ENCODE results near the gene ADAMTSL2.

The ADAMTSL2 gene

DNA sequence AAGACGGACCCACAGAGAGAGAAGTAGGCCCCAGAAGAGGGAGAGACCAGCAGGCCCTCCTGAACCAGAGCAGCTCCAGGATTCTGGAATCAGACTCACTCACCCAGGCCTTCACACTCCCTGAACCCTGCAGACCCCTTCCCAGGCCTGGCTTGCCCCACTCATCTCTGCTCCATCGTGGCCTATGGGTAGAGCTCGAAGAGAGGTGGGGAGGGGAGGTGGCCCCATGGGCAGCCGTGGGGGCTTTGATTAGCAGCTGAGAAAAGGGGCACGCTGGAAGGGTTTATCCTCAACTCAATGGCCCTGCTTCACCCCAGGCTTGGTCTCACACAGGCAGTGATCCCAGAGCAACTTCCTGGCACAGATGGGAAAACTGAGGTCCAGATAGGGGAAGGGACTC, 10.4 kb upstream of the ADAMTSL2 start:
- H3K79me2 ChIP-seq (ENCODE audit: low read length) = no peaks in the 10 kb centered on the region
- H4K20me1 ChIP-seq (ENCODE audit: insufficient read depth, low read length) = no peaks in the 10 kb centered on the region
- no peaks in the 10 kb centered on the region for H3K4me1 ChIP-seq (ENCODE audit: low read length)
- H3K27ac ChIP-seq (ENCODE audit: low read length) = no peak overlapping the region
- H3K9ac ChIP-seq (ENCODE audit: low read length) = no peak overlapping the region
- no peak overlapping the region for H2AFZ ChIP-seq (ENCODE audit: low read depth, low read length)
- TF ChIP-seq, protein P1, sequence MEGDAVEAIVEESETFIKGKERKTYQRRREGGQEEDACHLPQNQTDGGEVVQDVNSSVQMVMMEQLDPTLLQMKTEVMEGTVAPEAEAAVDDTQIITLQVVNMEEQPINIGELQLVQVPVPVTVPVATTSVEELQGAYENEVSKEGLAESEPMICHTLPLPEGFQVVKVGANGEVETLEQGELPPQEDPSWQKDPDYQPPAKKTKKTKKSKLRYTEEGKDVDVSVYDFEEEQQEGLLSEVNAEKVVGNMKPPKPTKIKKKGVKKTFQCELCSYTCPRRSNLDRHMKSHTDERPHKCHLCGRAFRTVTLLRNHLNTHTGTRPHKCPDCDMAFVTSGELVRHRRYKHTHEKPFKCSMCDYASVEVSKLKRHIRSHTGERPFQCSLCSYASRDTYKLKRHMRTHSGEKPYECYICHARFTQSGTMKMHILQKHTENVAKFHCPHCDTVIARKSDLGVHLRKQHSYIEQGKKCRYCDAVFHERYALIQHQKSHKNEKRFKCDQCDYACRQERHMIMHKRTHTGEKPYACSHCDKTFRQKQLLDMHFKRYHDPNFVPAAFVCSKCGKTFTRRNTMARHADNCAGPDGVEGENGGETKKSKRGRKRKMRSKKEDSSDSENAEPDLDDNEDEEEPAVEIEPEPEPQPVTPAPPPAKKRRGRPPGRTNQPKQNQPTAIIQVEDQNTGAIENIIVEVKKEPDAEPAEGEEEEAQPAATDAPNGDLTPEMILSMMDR (IDR thresholded peaks at IDR 0.05; ENCODE audit: low read depth, low read length) = no peak
- TF ChIP-seq EZH2phosphoT487 (IDR thresholded peaks at IDR 0.05; ENCODE audit: low read depth) = no peak
- H3K4me3 ChIP-seq (ENCODE audit: low read length) = no peak overlapping the region
- no peak overlapping the region for H3K4me2 ChIP-seq (ENCODE audit: low read length)
- H3K9me3 ChIP-seq (ENCODE audit: insufficient read depth, low read length) = no peaks in the 10 kb centered on the region
- no peaks in the 10 kb centered on the region for H3K36me3 ChIP-seq (replicated peaks; ENCODE audit: low read depth, low read length)
- H3K27me3 ChIP-seq (ENCODE audit: low read depth, low read length) = peaks cover 41% of the 10 kb centered on the region

DNA sequence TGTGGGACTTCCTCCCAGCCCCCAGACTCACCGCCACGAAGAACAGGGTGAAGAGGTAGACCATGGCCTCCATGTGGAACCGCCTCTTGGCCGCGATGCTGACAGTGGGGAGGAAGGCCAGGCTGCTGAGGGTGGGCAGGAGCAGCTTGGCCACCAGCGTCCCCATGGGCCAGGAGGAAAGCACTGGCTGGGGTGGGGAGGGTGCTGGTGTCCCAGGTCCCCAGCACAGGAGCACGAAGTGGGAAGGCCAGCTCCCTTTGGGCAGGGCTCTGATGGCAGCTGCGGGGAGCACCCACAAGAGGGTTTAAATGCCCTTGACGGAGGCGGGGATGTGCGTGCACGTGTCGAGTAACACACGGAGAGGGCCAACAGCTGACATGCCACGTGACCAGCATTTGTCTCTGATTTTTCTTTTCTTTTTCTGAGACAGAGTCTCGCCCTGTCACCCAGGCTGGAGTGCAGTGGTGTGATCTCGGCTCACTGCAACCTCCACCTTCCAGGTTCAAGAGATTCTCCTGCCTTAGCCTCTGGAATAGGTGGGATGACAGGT, 9.8 kb upstream of the ADAMTSL2 start, which contains the start of gene MYMK:
Gene MYMK, minus strand, starts transcription at position 281 of the 550 bp plus-strand sequence. Its CDS starts 115 bp downstream, at position 166.
- H2AFZ ChIP-seq (ENCODE audit: low read depth, low read length) = no peak within 1 kb of the TSS
- H3K9ac ChIP-seq (ENCODE audit: low read length) = no peak within 1 kb of the TSS
- H4K20me1 ChIP-seq (ENCODE audit: insufficient read depth, low read length) = no peaks in the 10 kb centered on the region
- H3K4me3 ChIP-seq (ENCODE audit: low read length) = no peak within 1 kb of the TSS
- H3K4me1 ChIP-seq (ENCODE audit: low read length) = no peaks in the 10 kb centered on the region
- H3K79me2 ChIP-seq (ENCODE audit: low read length) = no peaks in the 10 kb centered on the region
- no peaks in the 10 kb centered on the region for H3K9me3 ChIP-seq (ENCODE audit: insufficient read depth, low read length)
- H3K27ac ChIP-seq (ENCODE audit: low read length) = no peak within 1 kb of the TSS
- TF ChIP-seq EZH2phosphoT487 (IDR thresholded peaks at IDR 0.05; ENCODE audit: low read depth) = no peak
- TF ChIP-seq, protein P1 (IDR thresholded peaks at IDR 0.05; ENCODE audit: low read depth, low read length) = no peak
- no peaks in the 10 kb centered on the region for H3K36me3 ChIP-seq (replicated peaks; ENCODE audit: low read depth, low read length)
- H3K27me3 ChIP-seq (ENCODE audit: low read depth, low read length) = peaks cover 43% of the 10 kb centered on the region
- H3K4me2 ChIP-seq (ENCODE audit: low read length) = no peak within 1 kb of the TSS

- no peaks in the 10 kb centered on the region for H3K4me1 ChIP-seq (ENCODE audit: low read length)
- no peak overlapping the region for H3K4me2 ChIP-seq (ENCODE audit: low read length)
- no peak overlapping the region for H3K27ac ChIP-seq (ENCODE audit: low read length)
These were observed 8.8 kb upstream of the ADAMTSL2 start for GRCh38 chr9:133525677-133526076.

DNA sequence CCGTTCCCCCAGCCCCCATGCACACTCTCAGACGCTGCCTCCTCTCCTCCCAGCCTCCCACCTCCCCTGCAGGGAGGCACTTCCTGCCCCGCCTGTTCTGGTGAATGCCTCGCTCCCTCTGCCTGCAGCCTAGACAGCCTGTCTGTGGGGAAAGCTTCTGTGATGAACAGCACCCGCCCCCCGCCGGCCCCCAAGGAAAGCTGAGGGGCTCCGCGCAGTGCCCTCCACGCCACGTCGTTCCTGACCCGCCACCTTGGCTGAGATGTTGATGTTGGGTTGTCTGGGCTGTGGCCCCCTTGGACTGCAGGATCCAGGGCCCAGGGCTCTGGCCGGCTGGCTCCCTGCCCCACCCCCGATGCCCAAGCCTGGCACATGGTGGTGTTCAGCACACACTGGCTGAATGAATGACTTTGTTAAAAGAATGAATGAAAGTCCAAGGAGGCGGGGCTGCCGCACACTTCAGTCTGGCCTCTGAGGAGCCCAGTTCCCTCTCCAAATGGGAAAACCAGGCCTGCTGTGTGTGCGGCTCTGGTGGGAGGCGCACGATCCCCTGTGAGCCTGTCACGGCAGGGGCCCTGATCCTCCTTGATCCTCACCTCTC, 7.7 kb upstream of the ADAMTSL2 start:
- Histone ChIP-seq H3K4me1 (ENCODE audit: low read length) (no peaks in the 10 kb centered on the region), H3K27me3 (ENCODE audit: low read depth, low read length) (peaks cover 56% of the 10 kb centered on the region), H3K36me3 (replicated peaks; ENCODE audit: low read depth, low read length) (no peaks in the 10 kb centered on the region), H3K9me3 (ENCODE audit: insufficient read depth, low read length) (no peaks in the 10 kb centered on the region), H3K27ac (ENCODE audit: low read length) (no peak overlapping the region), H3K4me3 (ENCODE audit: low read length) (no peak overlapping the region), H2AFZ (ENCODE audit: low read depth, low read length) (no peak overlapping the region), H3K9ac (ENCODE audit: low read length) (no peak overlapping the region), H4K20me1 (ENCODE audit: insufficient read depth, low read length) (no peaks in the 10 kb centered on the region), H3K4me2 (ENCODE audit: low read length) (no peak overlapping the region), H3K79me2 (ENCODE audit: low read length) (no peaks in the 10 kb centered on the region)
- no peak for TF ChIP-seq EZH2phosphoT487 (IDR thresholded peaks at IDR 0.05; ENCODE audit: low read depth)
- TF ChIP-seq, protein P1 (IDR thresholded peaks at IDR 0.05; ENCODE audit: low read depth, low read length) = no peak

More at GRCh38 chr9:133525677-133526076, 8.8 kb upstream of the ADAMTSL2 start:
- Histone ChIP-seq H3K9me3 (ENCODE audit: insufficient read depth, low read length) (no peaks in the 10 kb centered on the region), H2AFZ (ENCODE audit: low read depth, low read length) (no peak overlapping the region), H3K36me3 (replicated peaks; ENCODE audit: low read depth, low read length) (no peaks in the 10 kb centered on the region), H3K79me2 (ENCODE audit: low read length) (no peaks in the 10 kb centered on the region), H3K4me3 (ENCODE audit: low read length) (no peak overlapping the region), H3K9ac (ENCODE audit: low read length) (no peak overlapping the region), H4K20me1 (ENCODE audit: insufficient read depth, low read length) (no peaks in the 10 kb centered on the region), H3K27me3 (ENCODE audit: low read depth, low read length) (peaks cover 50% of the 10 kb centered on the region)
- TF ChIP-seq EZH2phosphoT487 (IDR thresholded peaks at IDR 0.05; ENCODE audit: low read depth) = no peak
- TF ChIP-seq, protein P1 (IDR thresholded peaks at IDR 0.05; ENCODE audit: low read depth, low read length) = no peak
